ENCODE measurements around the gene SUMO3. TPM values are rescaled to one million over a fixed set of nuclear protein-coding genes. Genes with fewer than 3 reads are reported as not detected.
A peak's percentile ranks its signal among the peaks of the same experiment; 100 is the strongest.

SUMO3 gene
- total and polyA plus RNA-seq, 2 of the 13 experiments (the other 11 are each of a cell fraction or from before 2014, with no cell fraction given) = 51.4 to 92.4 TPM

DNA sequence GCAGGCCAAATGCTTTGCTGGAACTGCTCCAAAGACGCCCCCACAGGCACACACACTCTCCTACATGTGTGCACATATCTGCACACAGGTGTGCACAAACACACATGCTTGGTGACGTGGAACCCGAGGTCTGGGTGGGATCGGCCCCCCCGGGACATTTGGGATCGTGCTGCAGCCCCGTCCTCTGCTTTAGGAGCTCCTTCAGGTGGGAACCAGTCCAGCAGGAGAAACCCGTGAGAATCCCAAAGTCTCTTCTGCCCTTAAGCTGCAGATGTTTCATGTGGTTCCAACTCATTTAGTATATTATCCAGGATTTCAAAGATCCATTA is 54.8 kb downstream of the SUMO3 start:
- peaks cover 56% of the 10 kb centered on the region for H3K4me1 ChIP-seq (ENCODE audit: insufficient read depth, low read length)
- DNase-seq (ENCODE audit: low spot score) (no peak), FAIRE-seq (no peak), ATAC-seq (no peak)
- H3K4me2 ChIP-seq (ENCODE audit: low read depth, low read length) = peak overlapping the region; percentile 91; the same call in 1 of the 2 replicates
- ChIA-PET CTCF (ENCODE audit: low intra/inter-chr PET ratio, low total read pairs) (no interaction called here), POLR2A (no interaction called here)
- H3K36me3 ChIP-seq (replicated peaks in 1 of 2; ENCODE audit: control insufficient read depth in 1 of 2, insufficient read depth in 2 of 2, low read length in 2 of 2) = no peaks in the 10 kb centered on the region
- TF ChIP-seq ZNF205 (CRISPR knock-in tag; IDR thresholded peaks at IDR 0.05) (no peak), RAD51 (IDR thresholded peaks at IDR 0.05; ENCODE audit: borderline replicate concordance) (no peak), DPF2 (CRISPR knock-in tag; IDR thresholded peaks at IDR 0.05; ENCODE audit: borderline replicate concordance, low read depth) (no peak), ZNF687 (CRISPR knock-in tag; IDR thresholded peaks at IDR 0.05) (no peak), LRRFIP1 (CRISPR knock-in tag; conservative IDR thresholded peaks at IDR 0.05) (no peak)
- no peak overlapping the region for H2AFZ ChIP-seq (ENCODE audit: low read length)
- no peak overlapping the region; a peak in 1 of 6 replicates for H3K4me3 ChIP-seq (replicated peaks in 1 of 3; ENCODE audit: insufficient read depth in 1 of 3, low read depth in 2 of 3, low read length in 3 of 3)
- H3K9me3 ChIP-seq (ENCODE audit: low read length) = no peaks in the 10 kb centered on the region
- H3K27me3 ChIP-seq (ENCODE audit: control insufficient read depth in 1 of 2, insufficient read depth in 2 of 2, low read length in 2 of 2) = peaks cover 2 to 32% of the 10 kb centered on the region in 2 experiments; a peak in 4 of 5 replicates
- H3K79me2 ChIP-seq (ENCODE audit: insufficient read depth, low read length) = no peaks in the 10 kb centered on the region
- no peak overlapping the region for H3K9ac ChIP-seq (ENCODE audit: insufficient read depth, low read depth, low read length)
- in situ Hi-C loops (cut with HindIII; ENCODE audit: extremely low pct_ligation_motif_present, low pct_unique_long_range_greater_than_20kb) (no loop called here), intact Hi-C loops (cut with micrococcal nuclease; ENCODE audit: unreplicated experiment) (no loop called here)
- no TSS peak for BruUV-seq (replicated peaks)
- H3K27ac ChIP-seq (ENCODE audit: extremely low read length, insufficient read depth, low read length) = no peak overlapping the region
- H4K20me1 ChIP-seq (ENCODE audit: insufficient read depth, low read length) = no peaks in the 10 kb centered on the region
- WGBS (ENCODE audit: low lambda C conversion rate) = 80% methylated on average over 1 of the region's 8 CpGs
